GF-D8 (cell line): ENCODE data around the gene YPEL2.
"Not testable (repeated sequence)": the region's sequence is repeated elsewhere in the genome, so short reads cannot be mapped to it uniquely, and the experiment has no call there.

Experiments used
- DNase-seq: peaks from one replicate; lab custom pipeline; 2025; lab: John Stamatoyannopoulos, UW

YPEL2 gene

GRCh38 chr17:59406808-59407381 is 75.4 kb downstream of the YPEL2 start:
- DNase-seq: no peak

GRCh38 chr17:59409336-59410048 is 78.0 kb downstream of the YPEL2 start:
- DNase-seq: no peak

- DNase-seq: no peak
These were observed 78.6 kb downstream of the YPEL2 start for GRCh38 chr17:59410049-59410437.

GRCh38 chr17:59412431-59412830 is 81.0 kb downstream of the YPEL2 start:
- not testable (repeated sequence) for DNase-seq

GRCh38 chr17:59413014-59413766 is 81.7 kb downstream of the YPEL2 start:
- no peak for DNase-seq

DNA sequence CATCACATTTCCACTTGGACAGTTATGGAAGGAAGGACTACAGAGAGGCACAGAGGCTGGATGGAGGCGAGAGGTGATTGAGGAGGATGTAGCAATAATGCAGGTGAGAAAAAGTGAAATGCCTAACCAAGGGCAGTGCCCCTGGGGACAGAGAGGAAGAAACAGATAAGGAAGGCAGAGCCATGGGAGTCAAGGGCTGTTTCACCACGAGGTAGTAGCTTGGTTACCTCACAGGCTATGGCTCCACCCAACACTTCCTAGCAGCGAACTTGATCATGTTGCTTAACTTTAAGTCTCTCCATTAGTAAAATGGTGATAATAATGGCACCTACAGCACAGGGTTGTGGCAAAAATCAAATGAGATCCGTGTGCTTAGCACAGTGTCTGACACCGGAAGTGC is 83.9 kb downstream of the YPEL2 start:
- no peak for DNase-seq

DNA sequence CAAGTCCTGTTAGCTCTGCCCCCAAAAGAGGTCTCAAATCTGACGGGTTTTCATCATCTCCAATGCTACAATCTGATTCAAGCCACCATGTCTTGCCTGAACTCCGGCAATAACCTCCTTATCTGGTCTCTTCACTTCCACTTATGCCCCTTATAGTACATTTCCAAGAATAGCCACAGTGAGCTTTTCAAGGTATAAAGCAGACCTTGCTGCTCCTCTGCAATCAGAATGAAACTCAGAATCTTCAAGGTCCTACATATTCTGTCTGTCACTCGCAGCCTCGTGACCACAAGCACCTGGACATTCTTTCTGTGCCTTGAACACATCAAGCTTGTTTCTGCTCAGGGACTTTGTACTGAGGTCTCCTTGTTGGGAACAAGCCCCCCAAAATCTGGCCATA is 84.7 kb downstream of the YPEL2 start:
- DNase-seq: no peak

DNA sequence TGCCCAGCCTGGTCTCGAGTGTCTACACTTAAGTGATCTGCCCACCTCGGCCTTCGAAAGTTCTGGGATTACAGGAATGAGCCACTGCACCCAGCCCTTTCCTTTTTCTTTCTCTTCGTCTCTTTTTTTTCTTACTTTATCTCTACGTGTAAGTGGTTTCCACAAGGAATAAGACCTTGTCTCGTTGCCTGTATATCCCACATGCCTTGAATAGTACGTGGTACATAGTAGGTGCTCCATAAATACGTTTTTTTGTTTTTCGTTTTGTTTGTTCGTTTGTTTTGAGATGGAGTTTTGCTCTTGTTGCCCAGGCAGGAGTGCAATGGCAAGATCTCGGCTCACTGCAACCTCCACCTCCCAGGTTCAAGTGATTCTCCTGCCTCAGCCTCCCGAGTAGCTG is 86.0 kb downstream of the YPEL2 start:
- no peak for DNase-seq

- DNase-seq: no peak
These were observed 87.3 kb downstream of the YPEL2 start for GRCh38 chr17:59418732-59419166.

- no peak for DNase-seq
These were observed 89.4 kb downstream of the YPEL2 start for GRCh38 chr17:59420901-59421300.

GRCh38 chr17:59421722-59422121 is 90.3 kb downstream of the YPEL2 start:
- DNase-seq: no peak

DNA sequence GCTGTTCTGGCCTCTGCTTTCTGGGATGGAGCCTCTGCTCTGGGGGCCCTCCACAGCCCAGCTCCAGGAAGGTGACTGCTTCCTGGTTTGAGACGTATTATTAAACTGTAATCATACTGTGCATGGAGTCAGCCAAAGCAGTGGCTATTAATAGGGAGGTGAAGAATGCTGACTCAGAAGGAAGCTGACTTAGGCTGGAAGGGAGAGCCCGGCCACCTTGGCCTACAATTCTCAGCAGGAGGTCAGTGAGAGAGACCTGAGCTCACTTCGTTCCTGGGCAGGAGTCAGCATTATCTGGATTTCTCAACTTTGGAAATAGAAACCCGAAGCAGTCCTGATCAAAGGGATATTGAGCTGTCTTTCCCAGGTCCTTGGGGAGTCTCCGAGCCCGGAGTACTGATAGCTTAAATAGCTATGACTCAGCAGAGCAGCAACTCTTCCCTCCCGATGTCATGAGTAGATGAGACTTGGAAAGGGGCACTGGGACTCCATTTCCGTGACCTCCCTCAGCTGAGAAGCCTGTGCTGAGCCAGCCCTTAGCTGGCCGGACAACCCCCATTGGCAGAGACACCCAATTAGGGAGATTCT is 91.8 kb downstream of the YPEL2 start:
- DNase-seq: no peak

DNA sequence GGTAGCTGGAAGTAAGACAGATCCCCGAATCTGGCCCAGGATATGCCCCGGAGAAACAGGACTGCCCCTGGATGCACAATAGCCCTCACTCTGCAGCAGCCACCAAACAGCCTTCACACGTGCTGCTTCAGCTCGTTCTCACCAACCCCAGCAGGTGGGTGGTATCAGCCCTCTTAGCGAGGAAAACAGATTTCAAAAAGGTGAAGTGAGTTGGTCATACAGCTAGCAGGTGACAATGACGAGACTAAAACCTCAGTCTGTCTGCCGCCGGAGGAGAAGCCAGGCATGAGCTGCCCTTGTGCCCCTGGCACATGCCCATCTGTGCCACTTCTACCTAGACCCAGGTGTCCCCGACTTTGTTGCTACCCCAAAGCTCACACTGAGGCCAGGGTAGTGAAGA is 92.4 kb downstream of the YPEL2 start:
- no peak for DNase-seq

GRCh38 chr17:59424331-59424730 is 92.9 kb downstream of the YPEL2 start:
- DNase-seq: no peak

GRCh38 chr17:59425085-59425931 is 93.9 kb downstream of the YPEL2 start:
- no peak for DNase-seq

DNA sequence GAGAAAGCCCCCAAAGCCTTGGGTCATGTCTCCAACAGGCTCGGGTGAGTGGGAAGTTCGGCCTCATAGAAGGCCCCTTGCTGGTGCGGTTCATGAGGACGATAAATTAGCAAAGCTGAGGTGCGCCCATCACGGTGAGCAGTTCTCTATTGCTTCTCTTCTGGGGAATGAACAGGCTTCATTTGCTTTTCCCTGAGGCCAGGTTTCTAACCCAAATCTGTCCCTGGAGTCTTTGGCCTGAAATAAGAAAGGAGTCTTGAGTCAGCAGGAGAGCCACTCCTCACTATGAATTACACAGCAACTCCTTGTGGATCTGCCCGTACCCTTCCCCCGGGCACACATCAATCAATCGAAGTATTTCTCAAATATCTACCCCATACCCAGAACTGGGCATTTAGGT is 94.6 kb downstream of the YPEL2 start:
- DNase-seq: no peak

GRCh38 chr17:59427425-59427921 is 96.0 kb downstream of the YPEL2 start:
- DNase-seq: no peak

GRCh38 chr17:59427996-59428395 is 96.5 kb downstream of the YPEL2 start:
- DNase-seq: no peak

DNA sequence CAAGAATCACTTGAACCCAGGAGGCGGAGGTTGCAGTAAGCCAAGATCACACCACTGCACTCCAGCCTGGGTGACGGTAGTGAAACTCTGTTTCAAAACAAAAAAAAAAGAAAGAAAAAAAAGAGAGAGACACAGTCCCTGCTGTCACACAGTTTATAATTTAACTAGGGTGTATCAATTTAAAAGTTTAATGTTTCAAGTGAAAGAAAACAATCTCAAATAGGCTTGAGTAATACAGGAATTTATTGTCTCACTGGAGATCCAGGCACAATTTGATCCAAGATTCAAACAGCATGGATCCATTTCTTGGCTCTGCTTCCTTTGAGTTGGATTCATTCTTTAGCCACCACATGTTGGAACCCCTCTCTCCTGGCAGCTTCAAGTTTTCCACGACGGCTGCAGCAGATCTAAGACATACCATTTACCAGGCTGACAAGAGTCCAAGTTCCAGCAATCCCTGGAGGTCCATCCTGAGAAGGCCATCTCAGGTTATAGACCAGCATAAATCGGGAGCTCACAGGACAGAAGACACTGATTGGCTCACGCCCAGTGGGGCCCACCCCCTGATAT is 97.5 kb downstream of the YPEL2 start:
- no peak for DNase-seq

- DNase-seq: no peak
These were observed 100.1 kb downstream of the YPEL2 start for GRCh38 chr17:59431601-59432000.

DNA sequence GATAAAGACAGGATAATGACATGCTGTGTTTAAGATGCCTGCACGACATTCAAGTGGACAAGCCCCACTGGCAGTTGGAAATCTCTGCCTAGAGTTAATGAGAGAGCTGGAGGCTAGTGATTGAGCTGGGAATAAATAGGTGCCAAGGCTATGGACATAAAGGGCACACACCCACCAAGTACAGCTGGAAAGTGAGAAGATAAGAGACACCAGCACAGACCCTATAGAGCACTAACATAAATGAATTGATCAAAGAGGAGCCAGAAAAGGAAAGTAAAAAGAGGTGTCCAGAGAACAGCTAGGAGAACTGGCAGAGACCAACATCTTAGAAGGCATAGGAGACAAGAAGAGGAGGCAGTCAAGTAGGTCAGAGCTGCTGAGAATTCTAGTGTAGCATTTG is 101.2 kb downstream of the YPEL2 start:
- DNase-seq: no peak
